Astrocyte (in vitro differentiated cells and primary cell): Measurements from ENCODE around the gene AAMP.

Source experiments
- CTCF ChIP-seq: IDR thresholded peaks from 2 replicates; pipeline ENCODE4 v1.5.1; 2011; ENCODE audit warnings: low read depth, mild to moderate bottlenecking, inconsistent platforms, low read length, moderate library complexity; ENCODE audit not compliant: insufficient read depth
- EZH2 ChIP-seq: IDR thresholded peaks from 2 replicates; pipeline ENCODE4 v1.6.1; 2012; ENCODE audit warnings: mild to moderate bottlenecking, low read length, inconsistent platforms; ENCODE audit not compliant: insufficient read depth

GRCh38 chr2:218296200-218296599 is 26.3 kb upstream of the AAMP start:
- no peak for TF ChIP-seq CTCF
- no peak for TF ChIP-seq EZH2
